Ishikawa (cell line): Measurements from ENCODE around the gene CNTNAP2.

Source experiments
- CEBPB ChIP-seq: IDR thresholded peaks from 2 replicates; pipeline ENCODE4 v1.6.1; 2012
- CREB1 ChIP-seq: IDR thresholded peaks from 2 replicates; pipeline ENCODE4 v1.6.1; 2012; ENCODE audit warnings: low read depth
- EGR1 ChIP-seq: IDR thresholded peaks from 2 replicates; pipeline ENCODE4 v1.6.1; 2012
- EP300 ChIP-seq: IDR thresholded peaks from 2 replicates; pipeline ENCODE4 v1.6.1; 2012; ENCODE audit warnings: borderline replicate concordance
- RAD21 ChIP-seq: IDR thresholded peaks from 2 replicates; pipeline ENCODE4 v1.6.1; 2012; ENCODE audit warnings: low read depth
- REST ChIP-seq: IDR thresholded peaks from 2 replicates; pipeline ENCODE4 v1.6.1; 2012; ENCODE audit warnings: low read depth, mild to moderate bottlenecking
- TAF1 ChIP-seq: IDR thresholded peaks from 2 replicates; pipeline ENCODE4 v1.6.1; 2012; ENCODE audit warnings: low read depth, mild to moderate bottlenecking
- TCF12 ChIP-seq: IDR thresholded peaks from 2 replicates; pipeline ENCODE4 v1.6.1; 2012; ENCODE audit warnings: low read depth
- USF1 ChIP-seq: IDR thresholded peaks from 2 replicates; pipeline ENCODE4 v1.6.1; 2012
- YY1 ChIP-seq: IDR thresholded peaks from 2 replicates; pipeline ENCODE4 v1.6.1; 2012; ENCODE audit warnings: low read depth

- TF ChIP-seq RAD21 (no peak), EGR1 (no peak), CEBPB (no peak), CREB1 (no peak), REST (no peak), YY1 (no peak), TCF12 (no peak), TAF1 (no peak), USF1 (no peak), EP300 (no peak)
Observed at GRCh38 chr7:146129997-146130396, 13.4 kb downstream of the CNTNAP2 start.
